NCI-H187 (cell line): ENCODE measurements around the gene IFNL4.
"Not testable (repeated sequence)": the region's sequence is repeated elsewhere in the genome, so short reads cannot be mapped to it uniquely, and the experiment has no call there.

Experiments
- DNase-seq, 2 experiments: peaks; one replicate each; lab custom pipeline; 2025; lab: John Stamatoyannopoulos, UW

The IFNL4 gene

DNA sequence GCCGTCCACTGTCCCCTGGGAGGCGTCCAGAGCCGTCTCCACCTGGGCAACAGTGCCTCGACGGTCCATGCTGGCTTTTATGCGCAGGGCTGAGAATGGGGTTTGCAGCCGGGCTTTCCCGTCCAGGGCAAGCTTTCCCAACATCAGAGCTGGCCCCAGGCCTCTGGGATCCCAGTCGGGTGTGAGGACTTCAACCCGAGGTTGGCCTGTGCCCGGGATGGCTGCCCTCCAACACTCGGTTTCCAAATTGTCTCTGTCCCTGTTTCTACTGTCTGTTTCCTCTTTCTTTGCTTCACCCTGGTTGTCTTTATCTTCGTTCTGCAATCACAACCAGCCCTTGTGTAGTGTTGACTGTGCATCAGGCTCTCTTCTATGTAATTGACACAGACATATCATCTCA is at the start of gene IFNL4:
Gene IFNL4, minus strand, starts transcription at position 51 of the 400 bp plus-strand sequence.
- DNase-seq: no peak

DNA sequence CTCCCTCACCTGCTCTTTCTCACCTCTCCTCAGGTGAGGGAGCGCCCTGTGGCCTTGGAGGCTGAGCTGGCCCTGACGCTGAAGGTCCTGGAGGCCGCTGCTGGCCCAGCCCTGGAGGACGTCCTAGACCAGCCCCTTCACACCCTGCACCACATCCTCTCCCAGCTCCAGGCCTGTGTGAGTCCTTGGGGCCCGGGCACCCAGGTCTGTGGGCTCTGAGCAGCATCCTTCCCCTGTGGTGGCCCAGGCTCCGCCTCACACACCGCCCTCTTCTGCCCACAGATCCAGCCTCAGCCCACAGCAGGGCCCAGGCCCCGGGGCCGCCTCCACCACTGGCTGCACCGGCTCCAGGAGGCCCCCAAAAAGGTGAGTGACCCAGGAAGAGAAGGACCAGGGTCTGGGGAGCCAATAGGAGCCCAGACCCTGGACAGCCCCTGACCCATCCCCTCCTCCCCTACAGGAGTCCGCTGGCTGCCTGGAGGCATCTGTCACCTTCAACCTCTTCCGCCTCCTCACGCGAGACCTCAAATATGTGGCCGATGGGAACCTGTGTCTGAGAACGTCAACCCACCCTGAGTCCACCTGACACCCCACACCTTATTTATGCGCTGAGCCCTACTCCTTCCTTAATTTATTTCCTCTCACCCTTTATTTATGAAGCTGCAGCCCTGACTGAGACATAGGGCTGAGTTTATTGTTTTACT is 49.4 kb upstream of the IFNL4 start:
- DNase-seq: no peak

DNA sequence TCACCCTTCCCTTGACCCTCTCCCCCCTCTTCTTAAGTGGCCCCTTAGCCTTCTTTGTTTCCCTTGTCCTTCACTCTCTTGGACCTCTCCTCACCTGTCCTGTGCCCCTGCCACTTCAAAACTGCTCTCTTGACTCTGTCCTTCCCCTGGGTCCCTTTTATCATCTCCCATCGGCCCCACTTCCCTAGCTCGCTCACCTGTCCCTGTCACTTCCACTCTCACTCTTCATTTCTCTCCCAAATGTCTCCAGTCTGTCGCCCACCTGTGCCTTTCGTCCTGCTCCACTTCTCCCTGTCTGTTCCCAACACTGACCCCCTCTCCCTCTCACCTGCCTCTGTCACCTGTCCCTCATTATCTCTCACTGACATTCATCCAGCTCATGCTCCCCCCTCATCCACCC is 48.2 kb upstream of the IFNL4 start:
- DNase-seq: no peak

DNA sequence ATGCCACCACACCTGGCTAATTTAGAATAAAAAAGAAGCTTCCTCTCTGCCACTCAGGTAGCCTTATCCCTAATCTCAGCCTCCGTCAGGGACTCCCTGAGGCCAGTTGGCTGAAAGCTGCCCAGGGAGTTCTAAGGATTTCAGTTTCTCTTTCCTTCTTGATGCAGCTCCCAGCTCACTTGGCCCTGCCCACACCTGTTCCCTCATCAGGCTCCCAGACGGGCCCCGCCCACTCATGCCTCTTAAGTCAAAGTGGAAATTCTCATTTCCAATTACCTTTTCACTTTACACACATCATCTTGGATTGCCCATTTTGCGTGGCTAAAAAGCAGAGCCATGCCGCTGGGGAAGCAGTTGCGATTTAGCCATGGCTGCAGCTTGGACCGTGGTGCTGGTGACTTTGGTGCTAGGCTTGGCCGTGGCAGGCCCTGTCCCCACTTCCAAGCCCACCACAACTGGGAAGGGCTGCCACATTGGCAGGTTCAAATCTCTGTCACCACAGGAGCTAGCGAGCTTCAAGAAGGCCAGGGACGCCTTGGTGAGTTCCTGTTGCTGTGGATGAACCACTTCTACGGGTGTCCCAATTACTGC is 47.5 kb upstream of the IFNL4 start, which contains the start of gene IFNL1:
Gene IFNL1, plus strand, starts transcription at position 353 of the 591 bp plus-strand sequence. Its CDS starts 15 bp downstream, at position 368.
- no peak for DNase-seq

DNA sequence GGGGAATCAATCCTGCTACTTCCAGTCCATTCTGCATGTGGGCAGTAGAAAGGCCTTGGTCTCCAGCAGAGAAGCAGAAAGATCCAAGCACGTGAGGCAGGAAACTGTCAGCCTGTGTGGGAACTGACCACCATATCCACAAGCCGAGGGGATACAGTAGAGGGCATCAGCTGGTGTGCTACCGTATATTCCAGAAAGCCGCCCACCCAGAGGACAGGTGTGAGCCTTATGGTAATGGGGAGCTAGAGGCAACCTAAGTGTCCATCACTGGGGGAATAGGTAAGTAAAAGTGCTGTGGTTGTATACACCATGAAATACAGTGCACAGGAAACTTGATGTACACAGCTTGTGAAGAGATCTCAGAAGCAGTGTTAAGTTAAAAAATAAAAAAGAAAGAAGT is 44.7 kb upstream of the IFNL4 start:
- DNase-seq: no peak

DNA sequence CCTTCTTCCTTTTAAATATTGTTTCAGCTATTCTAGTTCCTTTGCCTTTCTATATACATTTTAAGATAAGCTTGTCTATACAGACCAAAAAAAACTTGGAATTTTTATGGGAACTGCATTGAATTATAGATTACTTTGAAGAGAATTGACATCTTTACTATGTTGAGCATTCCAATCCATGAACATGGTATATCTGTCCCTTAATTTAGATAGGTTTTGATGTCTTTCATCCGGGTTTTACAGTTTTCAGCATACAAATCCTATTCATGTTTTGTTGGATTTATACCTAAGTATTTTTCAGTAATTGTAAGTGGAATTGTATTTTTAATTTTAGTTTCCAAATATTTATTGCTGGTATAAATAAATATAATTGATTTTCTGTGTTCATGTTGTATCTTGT is 35.4 kb upstream of the IFNL4 start:
- no peak for DNase-seq

DNA sequence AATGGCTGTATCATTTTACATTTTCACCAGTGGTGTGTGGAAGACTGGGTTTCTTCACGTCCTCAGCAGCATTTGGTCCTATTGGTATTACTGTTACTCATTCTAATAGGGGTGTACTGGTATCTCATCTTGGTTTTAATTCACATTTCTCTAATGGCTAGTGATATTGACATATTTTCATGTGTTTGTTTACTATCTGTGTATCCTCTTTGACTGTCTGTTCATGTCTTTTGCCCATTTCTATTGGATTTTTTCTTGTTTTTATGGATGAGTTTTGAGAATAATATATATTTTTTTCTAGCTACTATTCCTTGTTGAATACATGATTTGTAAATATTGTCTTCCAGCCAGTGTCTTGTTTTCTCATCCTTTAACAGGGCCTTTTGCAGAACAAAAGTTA is 33.4 kb upstream of the IFNL4 start:
- DNase-seq: no peak

DNA sequence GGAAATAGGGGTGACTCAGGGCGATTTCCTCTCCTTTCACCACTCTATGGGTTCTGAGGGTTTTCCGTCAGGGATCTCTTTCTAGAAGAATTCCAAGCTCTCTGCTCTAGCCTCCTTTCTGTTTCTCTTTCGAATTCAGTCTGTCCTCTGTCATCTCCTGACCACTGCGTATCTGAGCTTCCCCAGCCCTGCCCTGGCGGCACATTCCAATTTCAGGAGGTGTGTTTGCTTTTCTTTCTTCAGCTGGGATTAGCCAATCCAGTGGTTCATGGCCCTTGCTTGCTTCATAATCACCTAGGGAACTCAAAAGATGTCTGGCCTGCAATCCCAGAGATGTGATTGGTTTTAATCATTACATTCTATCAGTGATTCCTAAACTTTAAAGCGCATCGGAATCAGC is 28.9 kb upstream of the IFNL4 start:
- no peak for DNase-seq

DNA sequence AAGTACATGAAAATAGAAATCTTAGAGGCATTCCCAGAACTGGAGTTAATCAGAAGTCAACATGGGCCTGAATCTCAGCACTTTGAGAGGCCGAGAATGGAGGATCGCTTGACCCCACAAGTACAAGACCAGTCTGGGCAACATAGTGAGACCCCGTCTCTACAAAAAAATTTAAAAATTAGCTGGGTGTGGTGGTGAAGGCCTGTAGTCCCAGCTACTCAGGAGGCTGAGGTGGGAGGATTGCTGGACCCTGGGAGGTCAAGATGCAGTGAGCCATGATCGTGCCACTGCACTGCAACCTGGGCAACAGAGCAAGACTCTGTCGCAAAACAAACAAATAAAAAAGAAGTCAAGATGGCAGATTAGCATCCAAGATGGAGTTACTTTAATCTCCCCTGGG is 28.1 kb upstream of the IFNL4 start:
- no peak for DNase-seq

DNA sequence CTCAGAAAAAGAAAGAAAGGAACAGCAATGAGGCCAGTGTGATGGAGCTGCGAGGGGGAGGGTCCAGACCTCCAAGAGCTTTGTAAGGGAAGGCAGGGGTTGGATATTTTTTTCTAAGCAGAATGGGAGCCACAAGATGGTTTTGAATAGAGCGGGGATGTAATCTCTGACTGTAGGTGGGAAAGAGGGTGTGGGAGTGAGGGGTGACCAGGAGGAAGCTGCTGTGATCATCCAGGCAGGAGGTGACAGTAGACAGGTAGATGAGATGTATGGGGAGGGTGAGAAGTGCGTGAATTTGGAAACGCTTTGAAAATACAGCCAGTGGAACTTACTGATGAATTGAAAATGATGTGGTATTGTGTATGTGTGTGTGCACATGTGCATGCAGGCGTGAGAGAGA is 26.9 kb upstream of the IFNL4 start:
- no peak for DNase-seq

DNA sequence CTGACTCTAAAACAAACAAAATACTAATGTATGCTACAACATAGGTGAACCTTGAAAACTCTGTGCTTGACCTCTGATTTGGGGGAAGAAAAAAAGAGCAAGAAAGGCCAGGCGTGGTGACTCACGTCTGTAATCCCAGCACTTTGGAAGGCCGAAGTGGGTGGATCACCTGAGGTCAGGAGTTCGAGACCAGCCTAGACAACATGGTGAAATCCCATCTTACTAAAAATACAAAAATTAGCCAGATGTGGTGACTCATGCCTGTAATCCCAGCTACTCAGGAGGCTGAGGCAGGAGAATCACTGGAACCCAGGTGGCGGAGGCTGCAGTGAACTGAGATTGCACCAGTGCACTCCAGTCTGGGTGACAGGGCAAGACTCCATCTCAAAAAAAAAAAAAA is 25.2 kb upstream of the IFNL4 start:
- not testable (repeated sequence) for DNase-seq

DNA sequence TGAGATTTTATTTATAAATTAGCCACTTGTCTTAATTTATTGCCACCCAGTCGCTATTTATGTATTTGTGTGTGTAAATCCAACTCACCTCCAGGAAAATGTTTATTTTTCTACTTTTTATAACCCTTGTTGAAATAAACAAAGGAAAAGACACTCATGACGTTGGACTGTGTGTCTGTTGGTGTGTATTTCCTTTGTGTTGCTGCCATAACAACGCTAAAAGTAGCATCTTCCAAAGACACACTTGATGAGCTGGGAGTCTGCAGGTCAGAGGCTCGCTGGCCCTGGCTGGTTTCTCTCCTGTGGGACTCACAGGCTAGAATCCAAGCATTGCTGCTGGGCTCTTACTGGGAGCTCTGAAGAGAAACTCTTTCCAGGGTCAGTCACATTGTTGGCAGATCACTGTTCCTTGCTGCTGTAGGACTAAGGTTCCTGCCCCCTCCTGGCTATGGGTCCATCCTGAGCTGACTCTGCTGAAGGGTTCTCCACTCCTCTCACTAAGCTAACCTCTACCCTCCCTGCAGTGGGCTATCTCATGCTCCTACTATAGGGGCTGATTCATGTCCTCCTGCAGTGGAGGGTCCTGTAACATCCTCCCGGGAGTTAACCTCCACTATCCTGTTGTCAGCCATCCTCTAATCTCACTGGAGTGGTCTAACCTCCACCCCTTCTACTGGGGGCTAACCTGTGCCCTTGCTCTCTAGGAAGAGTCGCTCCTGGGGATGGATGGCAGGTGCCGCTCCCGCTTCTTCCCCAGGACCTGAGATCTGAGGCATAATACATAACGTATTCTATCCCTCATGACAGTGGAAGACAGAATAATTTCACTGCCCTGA is 21.6 kb upstream of the IFNL4 start:
- DNase-seq: no peak

DNA sequence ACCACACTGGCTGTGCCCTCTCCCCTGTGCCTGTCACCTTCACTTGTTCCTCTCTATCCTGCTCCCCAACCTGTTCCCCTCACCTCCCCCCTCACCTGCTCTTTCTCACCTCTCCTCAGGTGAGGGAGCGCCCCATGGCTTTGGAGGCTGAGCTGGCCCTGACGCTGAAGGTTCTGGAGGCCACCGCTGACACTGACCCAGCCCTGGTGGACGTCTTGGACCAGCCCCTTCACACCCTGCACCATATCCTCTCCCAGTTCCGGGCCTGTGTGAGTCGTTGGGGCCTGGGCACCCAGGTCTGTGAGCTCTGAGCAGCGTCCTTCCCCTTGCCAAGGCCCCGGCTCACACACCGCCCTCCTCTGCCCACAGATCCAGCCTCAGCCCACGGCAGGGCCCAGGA is 20.7 kb upstream of the IFNL4 start:
- DNase-seq: not testable (repeated sequence)

DNA sequence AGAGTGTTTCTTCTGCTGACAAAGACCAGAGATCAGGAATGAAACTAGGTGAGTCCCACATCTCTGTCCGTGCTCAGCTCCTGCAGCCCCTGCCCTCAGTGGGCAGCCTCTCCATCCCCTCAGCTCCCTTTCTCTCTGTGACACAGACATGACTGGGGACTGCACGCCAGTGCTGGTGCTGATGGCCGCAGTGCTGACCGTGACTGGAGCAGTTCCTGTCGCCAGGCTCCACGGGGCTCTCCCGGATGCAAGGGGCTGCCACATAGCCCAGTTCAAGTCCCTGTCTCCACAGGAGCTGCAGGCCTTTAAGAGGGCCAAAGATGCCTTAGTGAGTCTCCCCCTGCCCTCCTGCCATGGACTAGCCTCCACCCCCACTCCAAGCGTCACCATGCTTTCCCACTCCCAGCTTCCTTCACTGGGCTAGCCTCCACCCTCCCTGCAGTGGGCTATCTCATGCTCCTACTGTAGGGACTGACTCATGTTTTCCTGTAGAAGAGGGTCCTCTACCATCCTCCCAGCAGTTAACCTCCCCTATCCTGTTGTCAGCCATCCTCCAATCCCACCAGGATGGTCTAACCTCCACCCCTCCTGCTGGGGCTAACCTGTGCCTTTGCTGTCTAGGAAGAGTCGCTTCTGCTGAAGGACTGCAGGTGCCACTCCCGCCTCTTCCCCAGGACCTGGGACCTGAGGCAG is 20.0 kb upstream of the IFNL4 start:
- DNase-seq: not testable (repeated sequence)

DNA sequence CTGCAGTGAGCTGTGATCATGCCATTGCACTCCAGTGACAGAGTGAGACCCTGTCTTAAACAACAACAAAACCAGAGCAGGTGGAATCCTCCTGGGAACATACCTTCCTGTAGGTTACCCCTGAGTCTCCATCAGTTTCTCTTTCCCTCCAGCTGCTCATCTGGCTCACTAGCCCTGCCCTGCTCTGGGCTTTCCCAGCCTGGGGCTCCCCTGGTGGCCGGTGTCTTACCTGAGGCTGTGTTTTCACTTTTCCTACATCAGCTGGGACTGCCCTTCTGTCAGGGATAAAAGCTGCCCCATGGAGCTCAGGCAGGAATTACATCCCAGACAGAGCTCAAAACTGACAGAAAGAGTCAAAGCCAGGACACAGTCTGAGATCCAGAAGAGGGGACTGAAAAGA is 19.4 kb upstream of the IFNL4 start, which contains the start of gene IFNL2:
Gene IFNL2, plus strand, starts transcription at position 312 of the 400 bp plus-strand sequence. CDS start 173 bp downstream, outside the sequence.
- DNase-seq: not testable (repeated sequence)

DNA sequence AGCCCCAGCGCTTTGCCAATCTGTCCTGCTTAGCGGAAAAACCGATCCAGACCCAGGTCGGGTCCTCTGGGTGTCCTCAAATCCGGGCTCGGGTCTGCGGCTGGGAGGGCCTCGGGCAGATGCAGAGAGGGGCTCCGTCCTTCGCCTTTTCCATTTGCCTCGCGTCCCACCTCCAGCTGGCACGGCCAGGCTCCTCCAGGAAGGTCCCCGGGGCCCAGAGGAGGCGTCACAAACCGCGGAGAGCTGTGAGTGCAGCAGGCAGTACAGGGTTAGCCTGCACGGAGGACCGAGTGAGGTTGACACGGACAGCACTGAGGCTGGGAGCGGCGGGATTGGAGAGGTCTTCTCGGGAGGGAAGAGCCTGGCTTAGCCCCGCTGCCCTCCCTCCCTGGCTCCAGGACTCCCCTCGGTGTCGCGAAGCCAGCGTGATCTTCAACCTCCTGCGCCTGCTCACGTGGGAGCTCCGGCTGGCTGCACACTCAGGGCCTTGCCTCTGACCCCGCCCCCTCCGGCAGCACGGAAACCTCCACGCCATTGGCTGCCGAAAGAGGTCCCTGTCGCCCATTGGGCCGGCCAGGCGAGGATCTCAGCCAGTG is 16.8 kb upstream of the IFNL4 start:
- no peak for DNase-seq

DNA sequence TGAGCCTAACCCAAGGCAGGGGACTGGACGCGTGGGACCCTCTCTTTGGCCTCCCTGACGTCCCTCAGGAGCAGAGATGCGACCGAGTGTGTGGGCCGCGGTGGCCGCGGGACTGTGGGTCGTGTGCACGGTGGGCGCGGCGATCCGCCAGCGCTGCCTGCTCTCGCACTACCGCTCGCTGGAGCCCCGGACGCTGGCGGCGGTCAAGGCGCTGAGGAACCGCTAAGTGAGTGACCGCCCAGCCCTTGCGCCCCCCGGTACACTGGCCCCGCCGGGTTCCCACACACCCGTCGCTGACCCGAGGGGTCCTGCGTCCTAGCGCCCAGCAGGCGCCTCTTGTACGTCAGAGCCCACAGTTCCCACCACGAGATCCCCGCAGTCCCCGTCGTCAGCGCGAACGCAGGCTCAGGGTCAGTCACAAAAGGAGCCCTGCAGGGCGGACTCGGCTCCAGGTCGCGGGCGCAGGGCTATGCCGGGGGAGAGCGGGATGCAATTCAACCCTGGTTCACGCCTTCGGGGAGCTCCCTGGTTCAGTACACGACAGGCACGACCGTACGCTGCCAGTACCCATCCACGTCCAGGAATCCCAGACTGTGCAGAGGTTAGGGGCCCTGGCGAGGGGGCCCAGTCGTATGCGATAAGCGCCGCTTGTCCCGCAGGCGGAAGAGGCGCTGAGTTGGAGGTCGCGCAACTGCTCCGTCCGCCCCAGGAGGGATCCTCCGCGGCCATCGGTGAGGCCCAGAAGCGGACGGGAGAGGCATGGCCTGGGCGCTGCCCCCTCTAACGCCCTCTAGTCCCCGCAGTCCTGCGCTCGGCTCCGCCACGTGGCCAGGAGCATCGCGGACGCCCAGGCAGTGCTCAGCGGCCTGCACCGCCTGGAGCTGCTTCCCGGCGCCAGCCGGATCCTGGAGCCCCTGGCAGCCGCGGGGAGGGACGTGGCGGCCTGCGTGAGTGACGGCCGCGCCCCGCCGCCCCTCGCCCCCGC is 15.9 kb upstream of the IFNL4 start:
- no peak for DNase-seq

DNA sequence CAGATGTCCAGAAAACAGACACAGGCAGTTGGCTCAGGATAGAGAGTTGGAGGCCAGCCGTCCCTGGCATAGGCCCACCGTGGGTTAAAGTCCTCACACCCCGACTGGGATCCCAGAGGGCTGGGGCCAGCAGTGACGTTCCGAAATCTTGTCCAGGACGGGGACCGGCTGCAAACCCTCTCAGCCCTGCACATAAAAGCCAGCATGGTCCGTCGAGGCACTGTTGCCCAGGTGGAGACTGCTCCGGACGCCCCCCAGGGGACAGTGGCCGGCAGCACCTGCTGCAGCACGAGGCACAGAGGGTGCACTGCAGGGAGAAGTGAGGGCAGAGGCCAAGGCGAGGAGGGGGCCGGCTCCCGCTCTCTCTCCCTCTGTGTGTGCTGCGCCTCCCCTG is 15.3 kb upstream of the IFNL4 start:
- DNase-seq: no peak

DNA sequence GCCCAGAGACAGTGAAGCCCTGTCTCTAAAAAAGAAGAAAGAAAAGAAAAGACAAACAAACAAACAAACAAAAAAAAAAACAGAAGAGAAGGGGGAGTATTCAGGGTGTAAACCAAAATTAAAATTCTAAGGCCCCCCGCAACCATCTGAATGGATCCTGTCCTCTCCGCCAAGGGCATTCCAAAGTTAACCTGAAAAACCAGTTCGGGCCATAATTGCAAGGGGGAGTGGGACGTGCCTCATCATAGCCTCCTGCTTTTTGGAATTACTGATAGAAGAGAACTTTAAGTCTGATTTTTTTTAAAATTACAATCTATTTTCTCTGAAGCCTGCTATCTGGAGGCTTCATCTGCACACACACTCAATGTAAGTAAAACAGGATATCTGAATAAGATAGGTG is 13.8 kb upstream of the IFNL4 start:
- no peak for DNase-seq

DNA sequence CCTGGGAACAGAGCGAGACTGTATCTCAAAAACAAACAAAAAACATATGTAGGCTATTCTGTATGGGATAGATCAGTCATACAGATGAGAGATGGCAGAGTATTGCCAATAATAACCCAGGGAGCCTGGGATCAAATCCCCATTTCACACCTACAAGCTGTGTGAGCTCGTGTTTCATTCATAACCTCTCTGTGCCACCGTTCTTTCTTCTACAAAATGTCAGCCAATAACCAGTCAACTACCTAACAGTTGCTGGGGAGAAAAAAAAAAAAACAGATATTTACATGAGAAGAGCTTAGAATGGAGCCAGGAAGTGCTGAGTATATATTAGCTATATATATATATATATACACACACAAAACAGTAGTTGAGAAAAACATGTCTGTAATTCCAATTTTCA is 13.0 kb upstream of the IFNL4 start:
- no peak for DNase-seq

DNA sequence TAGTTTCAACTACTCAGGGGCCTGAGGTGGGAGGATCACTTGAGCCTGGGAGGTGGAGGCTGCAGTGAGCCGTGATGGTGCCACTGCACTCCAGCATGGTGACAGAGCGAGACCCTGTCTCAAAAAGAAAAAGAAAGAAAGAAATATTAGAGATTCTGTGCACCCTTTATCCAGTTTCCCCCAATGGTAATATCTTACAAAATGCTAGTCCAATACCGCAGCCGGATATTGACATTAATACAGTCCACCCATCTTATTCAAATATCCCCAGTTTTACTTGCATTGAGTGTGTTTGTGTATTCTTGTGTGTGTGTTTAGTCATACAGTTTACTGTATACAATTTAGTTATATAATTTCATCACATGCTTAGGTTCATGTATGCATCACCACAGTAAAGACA is 8.6 kb upstream of the IFNL4 start:
- no peak for DNase-seq
